ENCODE results near the gene RYK.

The RYK gene

DNA sequence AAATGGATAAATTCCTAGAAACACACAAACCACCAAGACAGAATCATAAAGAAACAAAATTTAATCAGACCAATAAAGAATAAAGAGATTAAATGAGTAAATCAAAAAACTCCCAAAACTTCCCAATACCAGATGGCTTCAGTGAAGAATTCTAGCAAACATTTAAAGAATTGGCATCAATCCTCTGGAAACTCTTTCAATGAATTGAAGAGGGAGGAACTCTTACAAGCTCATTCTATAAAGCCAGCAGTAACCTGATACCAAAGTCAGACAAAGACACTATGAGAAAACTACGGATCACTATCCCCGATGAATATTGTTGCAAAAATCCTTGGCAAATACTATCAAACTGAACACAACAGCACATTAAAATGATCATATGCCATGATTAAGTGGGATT, 139.0 kb downstream of the RYK start:
- in situ Hi-C loops (cut with MboI; ENCODE audit: low pct_unique_long_range_greater_than_20kb, low sequenced_read_pairs), result no loop called here
- DNase-seq, result no peak

DNA sequence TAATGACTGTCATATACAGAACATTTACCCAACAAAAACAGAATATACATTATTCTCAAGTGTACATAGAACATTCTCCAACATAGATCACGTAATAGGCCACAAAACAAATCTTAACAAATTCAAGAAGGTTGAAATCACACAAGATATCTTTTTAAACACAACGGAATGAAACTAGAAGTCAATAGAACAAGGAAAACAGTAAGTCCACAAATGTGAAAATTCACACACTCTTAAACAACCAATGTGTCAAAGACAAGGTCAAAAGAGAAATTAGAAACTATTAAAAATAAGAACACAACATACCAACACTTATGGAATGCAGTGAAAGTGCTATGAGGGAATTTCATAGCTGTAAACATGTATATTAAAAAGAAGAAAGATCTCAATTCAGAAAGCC, 139.7 kb downstream of the RYK start:
- in situ Hi-C loops (cut with MboI; ENCODE audit: low pct_unique_long_range_greater_than_20kb, low sequenced_read_pairs), result no loop called here
- no peak for DNase-seq
